HG03354 (cell line): Measurements from ENCODE around the gene KRTAP10-1.
"Not testable (repeated sequence)": the region's sequence is repeated elsewhere in the genome, so short reads cannot be mapped to it uniquely, and the experiment has no call there.

ENCODE experiments used
- ATAC-seq: cut with Tn5 transposase; IDR thresholded peaks from one replicate; pipeline ENCODE4 v1.9.1; 2021; ENCODE audit warnings: mild to moderate bottlenecking; ENCODE audit not compliant: unreplicated experiment, poor library complexity, severe bottlenecking

Gene KRTAP10-1

DNA sequence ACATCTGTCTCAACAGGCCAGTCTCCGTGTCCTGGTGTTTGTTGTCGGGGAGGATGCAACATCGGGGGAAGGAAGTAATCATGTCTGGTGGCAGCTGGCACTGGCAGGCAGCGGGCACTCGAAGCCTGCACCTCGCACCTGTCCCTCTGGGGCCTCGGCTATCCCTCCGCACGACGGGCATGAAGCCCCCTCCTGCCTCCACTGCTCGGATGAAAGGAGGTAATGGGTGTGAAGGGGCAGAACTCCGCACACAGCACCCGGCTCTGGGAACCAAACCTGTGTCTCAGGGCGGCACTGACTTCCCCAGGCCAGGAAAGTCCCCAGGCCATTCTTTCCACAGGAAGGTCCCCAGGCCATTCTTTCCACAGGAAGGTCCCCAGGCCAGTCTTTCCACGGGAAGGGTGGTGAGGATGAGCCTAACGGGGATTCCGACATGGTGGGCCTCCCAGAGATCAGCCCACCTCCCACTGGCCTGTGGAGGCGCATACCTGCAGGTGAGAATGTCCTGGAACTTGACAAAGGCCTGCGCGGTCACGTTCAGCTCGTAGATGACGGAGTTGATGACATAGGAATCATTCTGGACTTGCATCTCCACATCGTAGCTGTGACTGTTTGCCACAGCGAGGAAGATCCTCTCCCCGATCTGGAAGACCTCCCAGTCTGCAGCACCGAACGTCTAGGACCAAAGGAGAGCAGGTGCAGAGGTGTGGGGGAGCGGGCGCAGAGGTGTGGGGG lies 31.1 kb downstream of the KRTAP10-1 start:
- ATAC-seq, result no peak

DNA sequence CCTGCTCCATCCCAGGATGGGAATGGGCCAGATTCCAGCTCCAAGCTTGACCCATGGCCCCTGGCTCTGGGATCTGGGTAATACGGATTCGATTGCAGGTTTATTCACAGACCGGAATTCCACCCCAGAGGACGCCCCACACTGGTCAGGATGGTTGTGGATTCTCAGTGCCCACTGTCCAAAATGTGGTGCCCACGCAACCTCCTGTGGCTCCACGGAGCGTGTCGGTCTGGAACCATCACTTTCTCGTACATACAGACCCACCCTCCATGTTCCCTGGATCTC lies 31.6 kb downstream of the KRTAP10-1 start:
- ATAC-seq, result no peak

- ATAC-seq, result no peak
Observed at GRCh38 chr21:44507673-44508425, 32.1 kb downstream of the KRTAP10-1 start.

DNA sequence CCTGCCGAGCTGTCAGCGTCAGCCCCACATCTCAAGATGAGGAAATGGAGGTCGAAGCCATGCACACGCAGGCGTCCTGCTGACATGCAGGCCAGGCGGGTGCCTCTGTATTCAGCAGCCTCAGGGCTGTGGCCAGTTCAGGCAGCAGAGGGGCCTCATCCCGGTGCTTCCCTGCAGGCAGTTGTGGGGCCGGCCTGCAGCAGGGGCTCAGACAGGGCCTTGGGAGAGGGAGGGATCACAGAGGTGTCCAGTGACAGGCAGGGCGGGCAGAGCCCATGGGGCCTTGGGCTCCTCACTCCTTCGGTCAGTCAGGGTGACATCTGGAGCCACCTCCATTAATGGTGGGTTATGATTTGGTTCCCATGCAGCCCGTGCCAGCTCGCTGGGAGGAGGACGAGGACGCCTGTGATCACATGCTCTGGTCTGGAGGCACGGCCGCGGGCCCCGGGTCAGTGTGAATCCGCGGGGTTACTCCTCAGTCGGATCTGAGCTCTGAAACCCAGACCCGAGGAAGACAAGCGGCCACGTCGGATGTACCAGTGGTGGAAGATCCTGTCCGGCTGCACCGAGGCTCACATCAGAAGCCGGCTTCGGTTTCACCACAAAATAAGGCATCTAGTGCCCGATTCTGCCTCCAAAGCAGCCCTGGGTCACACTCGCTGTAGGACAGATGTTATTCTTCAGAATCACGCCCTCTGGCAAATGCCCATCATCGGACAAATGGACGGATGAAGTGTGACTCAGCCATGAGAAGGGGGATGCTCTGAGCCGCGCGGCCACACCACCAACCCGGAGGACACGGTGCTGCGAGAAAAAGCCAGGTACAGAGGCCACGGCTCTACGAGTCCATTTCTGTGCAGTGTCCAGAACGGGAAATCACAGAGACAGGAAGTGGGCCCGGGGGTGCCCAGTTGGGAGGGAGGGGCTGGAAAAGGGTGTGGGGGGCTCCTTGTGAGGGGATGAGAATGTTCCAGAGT lies 33.4 kb downstream of the KRTAP10-1 start:
- ATAC-seq, result no peak

GRCh38 chr21:44505673-44506278 lies 34.2 kb downstream of the KRTAP10-1 start:
- no peak for ATAC-seq

- ATAC-seq, result no peak
Observed at GRCh38 chr21:44503901-44504399, 36.0 kb downstream of the KRTAP10-1 start.

GRCh38 chr21:44503006-44503889 lies 36.7 kb downstream of the KRTAP10-1 start:
- ATAC-seq, result not testable (repeated sequence)

DNA sequence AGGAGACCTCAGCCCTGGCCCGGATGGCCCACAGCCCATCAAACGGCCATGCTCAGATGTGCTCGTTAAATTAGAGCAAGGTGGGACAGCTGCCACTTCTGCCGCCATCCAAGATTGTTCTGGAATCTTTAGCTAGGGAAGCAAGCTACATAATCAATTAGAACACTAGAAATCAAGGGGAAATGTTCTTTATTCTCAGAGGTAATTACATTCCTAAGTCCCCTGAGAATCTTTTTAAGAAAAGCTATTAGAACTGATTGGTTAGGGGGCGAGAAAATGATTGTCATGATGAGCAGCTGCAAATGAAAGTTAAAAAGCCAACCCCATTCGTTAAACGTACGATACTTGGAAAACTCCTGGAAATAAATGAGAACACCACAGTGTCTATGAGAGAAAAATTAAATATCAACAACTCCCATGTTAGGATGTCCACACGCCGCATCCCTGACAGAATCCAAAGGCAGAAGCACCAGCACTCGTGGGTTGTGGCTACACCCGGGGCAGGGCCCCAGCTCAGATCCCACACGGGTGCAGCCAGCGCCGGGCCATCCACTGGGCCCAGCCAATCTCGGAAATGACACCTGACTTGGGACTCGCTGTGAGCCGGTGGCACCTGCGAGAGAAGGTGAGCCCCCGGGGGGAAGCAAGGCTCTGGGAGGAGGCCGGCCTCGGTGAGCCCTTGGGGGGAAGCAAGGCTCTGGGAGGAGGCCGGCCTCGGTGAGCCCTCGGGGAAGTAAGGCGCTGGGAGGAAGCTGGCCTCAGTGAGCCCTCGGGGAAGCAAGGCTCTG lies 37.6 kb downstream of the KRTAP10-1 start:
- ATAC-seq, result no peak

- no peak for ATAC-seq
Observed at GRCh38 chr21:44500111-44500510, 39.9 kb downstream of the KRTAP10-1 start.

DNA sequence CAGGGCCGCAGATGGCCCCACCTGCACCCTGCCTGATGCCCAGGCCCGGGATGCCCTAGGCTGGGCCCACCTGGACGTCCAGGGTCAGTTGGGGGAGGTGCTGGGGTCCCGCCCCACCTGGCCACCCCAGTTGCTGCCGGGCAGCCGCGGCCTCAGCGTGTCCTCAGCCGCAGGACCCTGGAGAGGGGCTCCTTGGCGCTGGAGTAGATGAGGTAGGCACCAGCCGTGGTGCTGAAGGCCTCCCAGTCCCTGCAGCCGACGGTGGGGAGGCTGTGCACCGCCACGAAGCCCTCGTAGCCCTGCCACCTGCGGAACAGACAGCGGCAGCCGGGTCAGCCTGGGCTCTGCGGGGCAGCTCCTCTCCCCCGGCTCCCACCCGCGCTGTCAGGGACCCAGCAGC lies 40.4 kb downstream of the KRTAP10-1 start:
- ATAC-seq, result no peak

- no peak for ATAC-seq
Observed at GRCh38 chr21:44499211-44499560, 40.8 kb downstream of the KRTAP10-1 start.

DNA sequence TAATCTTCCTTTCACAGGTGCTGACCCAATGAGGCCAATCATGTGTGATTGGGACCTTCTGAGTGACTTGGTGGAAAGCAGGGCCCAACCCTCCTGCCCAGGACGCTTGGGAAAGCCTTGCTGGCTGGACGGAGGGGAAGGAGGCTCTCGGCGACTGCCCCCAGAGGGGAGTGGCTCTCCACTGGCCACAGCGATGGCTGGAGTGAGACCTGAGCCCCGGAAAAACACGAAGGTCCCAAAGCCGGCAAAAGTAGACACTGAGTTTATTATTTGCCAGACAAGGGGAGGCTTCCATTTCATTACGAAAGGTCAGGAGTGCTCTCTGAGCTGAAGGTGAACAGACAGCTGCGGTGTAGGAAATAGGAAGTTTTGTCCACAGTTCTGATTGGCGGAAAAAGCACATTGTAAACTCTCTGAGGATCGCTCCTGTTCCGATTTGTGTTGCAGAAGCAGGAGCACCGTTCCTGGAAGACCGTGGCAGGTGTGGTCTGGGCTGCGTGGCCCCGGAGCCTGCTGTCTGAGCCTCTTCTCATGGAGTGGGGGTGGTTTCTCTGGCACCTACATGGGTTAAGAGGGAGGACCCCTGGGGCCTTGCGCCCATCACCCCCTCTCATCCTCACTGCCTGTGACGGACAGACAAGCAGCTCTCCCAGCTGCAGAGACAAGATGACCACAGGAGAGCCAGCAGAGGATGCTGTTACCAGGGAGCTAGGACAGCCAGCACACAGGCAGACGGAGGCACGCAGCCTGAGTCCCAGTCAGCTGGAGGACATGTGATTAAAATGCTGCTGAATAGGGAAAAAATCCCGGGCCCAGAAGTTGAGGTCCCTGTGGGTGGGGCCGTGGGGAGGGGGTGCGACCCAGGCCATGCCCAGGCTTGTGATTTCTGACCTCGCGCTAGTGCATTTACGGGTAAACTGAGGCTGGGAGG lies 41.5 kb downstream of the KRTAP10-1 start:
- no peak for ATAC-seq

GRCh38 chr21:44497703-44498126 lies 42.3 kb downstream of the KRTAP10-1 start:
- ATAC-seq, result no peak

- ATAC-seq, result no peak
Observed at GRCh38 chr21:44496564-44497550, 43.1 kb downstream of the KRTAP10-1 start.

GRCh38 chr21:44495611-44496563 lies 44.1 kb downstream of the KRTAP10-1 start:
- ATAC-seq, result no peak
